Measurements from ENCODE around the gene KCNK3.

DNA sequence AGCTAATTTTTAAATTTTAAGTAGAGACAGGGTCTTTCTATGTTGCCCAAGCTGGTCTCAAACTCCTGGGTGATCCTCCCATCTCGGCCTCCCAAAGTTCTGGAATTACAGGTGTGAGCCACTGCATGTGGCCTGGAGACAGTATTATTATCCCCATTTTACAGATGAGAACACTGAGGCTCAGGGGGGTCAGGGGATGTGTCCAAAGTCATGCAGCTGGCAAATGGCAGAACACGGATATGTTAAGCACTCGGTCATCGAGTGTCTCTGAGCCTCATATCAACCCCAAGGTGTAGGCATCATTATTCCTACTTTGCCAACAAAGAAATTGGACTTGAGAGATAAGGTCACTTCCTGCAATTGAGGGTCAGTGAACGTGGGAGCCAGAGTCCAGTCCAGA is 12.6 kb downstream of the KCNK3 start:
- no peak for TF ChIP-seq EZH2phosphoT487 (IDR thresholded peaks at IDR 0.05; ENCODE audit: insufficient read depth, low read depth)
- no peak for TF ChIP-seq EZH2 (IDR thresholded peaks at IDR 0.05; ENCODE audit: insufficient read depth, poor library complexity, severe bottlenecking)
